Activated naive CD8-positive, alpha-beta T cell treated with anti-CD3 and anti-CD28 coated beads for 36 hours (primary cell): ENCODE data around the gene MICOS13. TPM values are rescaled to one million over a fixed set of nuclear protein-coding genes. Genes with fewer than 3 reads are reported as not detected.

Experiments
- DNase-seq: peaks from one replicate; pipeline ENCODE4 v3.0.0; 2021
- H3K27ac Mint-ChIP-seq: one replicate; pipeline ENCODE4 v1.8.0; 2022; ENCODE audit warnings: mild to moderate bottlenecking, moderate library complexity, mixed read lengths
- H3K27me3 Mint-ChIP-seq: one replicate; pipeline ENCODE4 v1.8.0; 2022; ENCODE audit warnings: mild to moderate bottlenecking, mixed read lengths
- H3K36me3 Mint-ChIP-seq: one replicate; pipeline ENCODE4 v1.8.0; 2021; ENCODE audit warnings: mild to moderate bottlenecking, mixed read lengths
- H3K4me1 Mint-ChIP-seq: one replicate; pipeline ENCODE4 v1.8.0; 2021; ENCODE audit warnings: mixed read lengths
- H3K4me3 Mint-ChIP-seq: one replicate; pipeline ENCODE4 v1.8.0; 2022; ENCODE audit warnings: mild to moderate bottlenecking, moderate library complexity, mixed read lengths
- H3K9me3 Mint-ChIP-seq: one replicate; pipeline ENCODE4 v1.8.0; 2022; ENCODE audit warnings: mixed read lengths
- total RNA-seq, 2 experiments: library from RNA; stranded (reverse); gene quantifications; one replicate each; pipeline ENCODE4 v1.2.3, GENCODE V29; 2021

The MICOS13 gene
- total RNA-seq = 10 to 100 TPM; 44.6 to 53.5 TPM

GRCh38 chr19:5680437-5681368 lies at the start of gene MICOS13, which contains the start of gene HSD11B1L:
Gene MICOS13 (minus strand): TSS chr19:5680516. CDS start chr19:5680486, 30 bp downstream.
Gene HSD11B1L (plus strand): TSS chr19:5681027. CDS start chr19:5684833, 3,806 bp downstream.
- Mint-ChIP-seq H3K27ac (peak within 1 kb of the TSS; percentile 94), H3K4me1 (peaks cover 13% of the 10 kb centered on the region), H3K4me3 (peak within 1 kb of the TSS; percentile 98), H3K27me3 (no peaks in the 10 kb centered on the region), H3K36me3 (peaks cover 5% of the 10 kb centered on the region), H3K9me3 (no peaks in the 10 kb centered on the region)
- DNase-seq = peak; percentile 97

DNA sequence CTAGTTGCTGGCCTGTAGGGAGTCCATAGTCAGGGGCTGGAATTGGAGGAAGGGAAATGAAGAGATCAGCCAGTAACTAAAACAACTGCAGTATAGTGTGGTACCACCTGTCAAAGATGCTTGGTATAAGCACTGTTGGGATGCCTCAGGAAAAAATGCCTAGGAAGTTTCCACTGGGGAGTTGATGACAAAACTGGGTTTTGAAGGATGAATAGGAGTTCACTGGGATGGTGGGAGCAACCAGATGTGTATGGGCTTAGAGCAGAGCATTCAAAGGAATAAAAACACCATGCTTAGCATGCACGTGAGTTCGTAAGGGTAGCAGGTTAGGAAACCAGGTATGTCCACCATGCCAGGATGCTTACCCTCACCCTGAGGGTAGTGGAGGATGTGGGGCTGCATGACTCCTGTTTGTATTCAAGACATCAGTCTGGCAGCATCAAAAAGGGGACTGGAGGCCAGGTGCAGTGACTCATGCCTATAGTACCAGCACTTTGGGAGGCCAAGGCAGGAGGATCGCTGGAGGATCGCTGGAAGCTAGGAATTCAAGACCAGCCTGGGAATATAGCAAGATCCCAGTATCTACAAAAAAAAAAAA lies 47.2 kb upstream of the MICOS13 start:
- Mint-ChIP-seq H3K36me3 (no peaks in the 10 kb centered on the region), H3K27me3 (peaks cover 11% of the 10 kb centered on the region), H3K9me3 (no peaks in the 10 kb centered on the region), H3K4me3 (no peak overlapping the region), H3K27ac (no peak overlapping the region), H3K4me1 (no peaks in the 10 kb centered on the region)
- DNase-seq = no peak

- H3K9me3 Mint-ChIP-seq = no peaks in the 10 kb centered on the region
- H3K27me3 Mint-ChIP-seq = no peaks in the 10 kb centered on the region
- peak within 1 kb of the TSS; percentile 100 for H3K27ac Mint-ChIP-seq
- peaks cover 22% of the 10 kb centered on the region for H3K4me1 Mint-ChIP-seq
- peaks cover 34% of the 10 kb centered on the region for H3K36me3 Mint-ChIP-seq
- DNase-seq = peak; percentile 99
- H3K4me3 Mint-ChIP-seq = peak within 1 kb of the TSS; percentile 98
These were observed 39.9 kb upstream of the MICOS13 start, which contains the start of the genes CATSPERD and LONP1 for GRCh38 chr19:5719961-5720790. Gene CATSPERD (plus strand): TSS chr19:5720637. CDS start chr19:5720738, 101 bp downstream. Gene LONP1 (minus strand): TSS chr19:5720146. CDS start chr19:5720132, 14 bp downstream.

GRCh38 chr19:5719274-5719960 lies 39.1 kb upstream of the MICOS13 start:
- Mint-ChIP-seq H3K4me3 (peak overlapping the region; percentile 98), H3K36me3 (peaks cover 34% of the 10 kb centered on the region), H3K27me3 (no peaks in the 10 kb centered on the region), H3K27ac (peak overlapping the region; percentile 100), H3K4me1 (peaks cover 22% of the 10 kb centered on the region), H3K9me3 (no peaks in the 10 kb centered on the region)
- peak; percentile 50 for DNase-seq

DNA sequence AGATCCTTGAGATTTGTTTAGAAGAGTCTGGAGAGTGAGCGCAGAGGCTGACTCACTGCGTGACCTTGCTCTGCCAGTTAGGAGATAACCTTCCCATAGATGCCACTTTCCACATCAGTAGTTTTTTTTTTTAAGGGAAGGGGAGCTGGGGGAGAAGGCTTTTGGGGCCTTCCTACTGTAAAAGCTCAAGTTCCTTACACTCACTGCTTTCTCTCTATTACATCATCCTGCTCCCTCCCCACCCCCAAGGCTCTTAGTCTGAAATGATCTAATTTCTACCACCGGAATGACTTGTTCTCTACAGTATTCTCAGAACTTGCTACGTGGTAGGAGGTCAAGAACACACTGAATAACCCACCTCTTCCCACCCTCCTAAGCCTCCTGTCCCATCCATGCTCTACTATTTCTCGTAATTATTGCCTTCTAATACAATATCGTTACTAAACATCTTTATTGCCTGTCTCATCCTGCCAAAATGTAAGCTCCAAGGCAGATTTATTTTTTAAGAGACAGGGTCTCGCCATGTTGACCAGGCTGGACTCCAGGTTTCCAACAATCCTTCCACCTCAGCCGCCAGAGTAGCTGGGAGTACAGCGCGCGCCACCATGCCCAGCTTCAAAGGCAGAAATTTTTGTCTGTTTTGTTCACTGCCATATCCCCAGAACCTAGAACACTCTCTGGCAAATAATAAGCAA lies 38.4 kb upstream of the MICOS13 start:
- H3K4me1 Mint-ChIP-seq = peaks cover 26% of the 10 kb centered on the region
- no peaks in the 10 kb centered on the region for H3K9me3 Mint-ChIP-seq
- DNase-seq = peak; percentile 65
- H3K27ac Mint-ChIP-seq = peak overlapping the region; percentile 100
- no peaks in the 10 kb centered on the region for H3K27me3 Mint-ChIP-seq
- peaks cover 38% of the 10 kb centered on the region for H3K36me3 Mint-ChIP-seq
- peak overlapping the region; percentile 98 for H3K4me3 Mint-ChIP-seq

DNA sequence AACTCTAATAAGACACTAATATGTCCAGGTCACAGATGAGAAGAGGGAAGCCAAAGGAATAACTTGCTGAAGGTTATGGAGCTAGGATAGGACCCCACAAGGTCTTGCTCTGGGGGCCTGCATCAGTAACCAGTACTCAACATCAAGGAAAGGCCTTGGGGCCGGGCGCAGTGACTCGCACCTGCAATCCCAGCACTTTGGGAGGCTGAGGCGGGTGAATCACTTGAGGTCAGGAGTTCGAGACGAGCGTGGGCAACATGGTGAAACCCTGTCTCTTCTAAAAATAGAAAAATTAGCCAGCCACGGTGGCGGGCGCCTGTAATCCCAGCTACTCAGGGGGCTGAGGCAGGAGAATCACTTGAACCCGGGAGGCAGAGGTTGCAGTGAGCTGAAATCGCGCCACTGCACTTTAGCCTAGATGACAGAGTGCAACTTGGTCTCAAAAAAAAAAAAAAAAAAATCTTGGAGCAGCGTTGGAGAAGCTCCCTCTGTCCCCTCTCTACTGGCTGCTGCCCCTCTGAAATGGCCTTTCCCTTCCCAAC lies 37.8 kb upstream of the MICOS13 start:
- no peaks in the 10 kb centered on the region for H3K27me3 Mint-ChIP-seq
- H3K9me3 Mint-ChIP-seq = no peaks in the 10 kb centered on the region
- peak overlapping the region; percentile 98 for H3K4me3 Mint-ChIP-seq
- H3K4me1 Mint-ChIP-seq = peaks cover 26% of the 10 kb centered on the region
- peak overlapping the region; percentile 100 for H3K27ac Mint-ChIP-seq
- peak; percentile 71 for DNase-seq
- peaks cover 43% of the 10 kb centered on the region for H3K36me3 Mint-ChIP-seq

DNA sequence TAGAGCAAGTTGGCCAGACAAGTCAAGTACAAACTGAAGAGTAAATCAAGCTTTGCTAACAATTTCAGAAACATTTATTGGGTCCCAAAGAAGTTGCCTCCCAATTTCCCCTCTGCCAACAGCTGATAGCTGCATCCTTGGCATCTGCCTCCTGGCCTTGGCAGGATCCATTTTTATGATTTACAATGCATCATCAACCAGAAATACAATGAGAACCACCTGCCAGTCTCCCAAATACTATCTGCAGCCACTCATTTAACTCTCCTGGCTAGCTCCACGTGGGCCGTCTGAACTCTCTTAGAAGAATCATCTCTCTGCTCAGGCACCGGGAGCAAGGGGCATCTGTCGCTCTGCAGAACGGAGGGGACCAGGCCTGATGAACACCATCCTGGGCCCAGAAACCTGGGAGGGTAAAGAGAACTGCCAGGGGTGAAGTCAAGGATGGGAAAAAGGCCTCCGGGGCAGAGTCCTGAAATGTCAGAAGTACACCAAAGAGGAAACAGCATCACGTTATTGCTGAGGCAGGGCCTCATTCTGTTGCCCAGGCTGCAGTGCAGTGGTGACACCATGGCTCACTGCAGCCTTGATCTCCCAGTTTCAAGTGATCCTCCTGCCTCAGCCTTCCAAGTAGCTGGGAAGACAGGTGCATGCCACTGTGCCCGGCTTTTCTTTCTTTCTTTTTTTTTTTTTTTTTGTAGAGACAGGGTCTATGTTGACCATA lies 37.1 kb upstream of the MICOS13 start:
- Mint-ChIP-seq H3K9me3 (no peaks in the 10 kb centered on the region), H3K4me1 (peaks cover 26% of the 10 kb centered on the region), H3K4me3 (peak overlapping the region; percentile 98), H3K27ac (peak overlapping the region; percentile 100), H3K36me3 (peaks cover 43% of the 10 kb centered on the region), H3K27me3 (no peaks in the 10 kb centered on the region)
- DNase-seq = no peak

DNA sequence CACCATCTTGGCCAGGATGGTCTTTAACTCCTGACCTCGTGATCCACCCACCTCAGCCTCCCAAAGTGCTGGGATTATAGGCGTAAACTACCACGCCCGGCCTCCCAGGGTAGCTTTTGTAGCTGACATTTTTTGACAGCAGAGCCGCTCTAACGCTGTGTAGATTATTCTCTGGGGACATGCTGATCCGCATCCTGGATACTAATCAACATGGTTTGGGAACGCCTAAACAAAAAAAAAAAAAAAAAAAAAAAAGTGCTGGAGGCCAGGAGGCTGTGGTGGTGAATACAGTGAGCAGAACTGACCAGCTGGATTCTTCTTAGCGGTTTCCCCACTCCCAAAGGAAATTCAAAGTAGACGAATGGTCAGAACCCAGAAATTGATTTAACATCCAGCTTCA lies 34.5 kb upstream of the MICOS13 start:
- Mint-ChIP-seq H3K9me3 (no peaks in the 10 kb centered on the region), H3K27ac (no peak overlapping the region), H3K4me3 (no peak overlapping the region), H3K4me1 (peaks cover 22% of the 10 kb centered on the region), H3K36me3 (peaks cover 47% of the 10 kb centered on the region), H3K27me3 (no peaks in the 10 kb centered on the region)
- no peak for DNase-seq

DNA sequence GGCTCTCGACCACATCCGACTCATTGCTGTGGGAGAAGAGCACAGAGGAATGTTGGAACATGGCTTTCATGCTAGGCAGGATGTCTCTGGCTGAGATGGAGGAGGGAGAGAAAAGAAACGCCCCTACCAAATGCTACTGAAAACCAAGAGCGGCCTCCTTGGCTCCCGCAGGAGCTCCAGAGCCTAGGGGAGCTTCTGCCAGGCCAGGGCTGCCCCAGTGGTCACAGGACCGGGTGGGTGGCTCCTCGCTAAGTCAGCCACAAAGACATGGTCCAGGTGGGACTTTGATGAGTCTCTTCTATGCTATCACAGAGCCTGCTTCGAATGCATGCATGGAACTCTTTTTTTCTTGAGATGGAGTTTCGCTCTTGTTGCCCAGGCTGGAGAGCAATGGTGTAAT lies 32.9 kb upstream of the MICOS13 start:
- H3K9me3 Mint-ChIP-seq = no peaks in the 10 kb centered on the region
- no peak overlapping the region for H3K27ac Mint-ChIP-seq
- peaks cover 22% of the 10 kb centered on the region for H3K4me1 Mint-ChIP-seq
- no peaks in the 10 kb centered on the region for H3K27me3 Mint-ChIP-seq
- peaks cover 34% of the 10 kb centered on the region for H3K36me3 Mint-ChIP-seq
- H3K4me3 Mint-ChIP-seq = no peak overlapping the region
- DNase-seq = no peak

- no peak for DNase-seq
- Mint-ChIP-seq H3K4me1 (peaks cover 10% of the 10 kb centered on the region), H3K9me3 (no peaks in the 10 kb centered on the region), H3K27ac (no peak overlapping the region), H3K4me3 (no peak overlapping the region), H3K27me3 (no peaks in the 10 kb centered on the region), H3K36me3 (peaks cover 20% of the 10 kb centered on the region)
These were observed 31.4 kb upstream of the MICOS13 start for GRCh38 chr19:5711713-5712161.

GRCh38 chr19:5711025-5711424 lies 30.7 kb upstream of the MICOS13 start:
- Mint-ChIP-seq H3K36me3 (peaks cover 17% of the 10 kb centered on the region), H3K4me3 (no peak overlapping the region), H3K4me1 (peaks cover 7% of the 10 kb centered on the region), H3K27ac (no peak overlapping the region), H3K9me3 (no peaks in the 10 kb centered on the region), H3K27me3 (no peaks in the 10 kb centered on the region)
- no peak for DNase-seq

DNA sequence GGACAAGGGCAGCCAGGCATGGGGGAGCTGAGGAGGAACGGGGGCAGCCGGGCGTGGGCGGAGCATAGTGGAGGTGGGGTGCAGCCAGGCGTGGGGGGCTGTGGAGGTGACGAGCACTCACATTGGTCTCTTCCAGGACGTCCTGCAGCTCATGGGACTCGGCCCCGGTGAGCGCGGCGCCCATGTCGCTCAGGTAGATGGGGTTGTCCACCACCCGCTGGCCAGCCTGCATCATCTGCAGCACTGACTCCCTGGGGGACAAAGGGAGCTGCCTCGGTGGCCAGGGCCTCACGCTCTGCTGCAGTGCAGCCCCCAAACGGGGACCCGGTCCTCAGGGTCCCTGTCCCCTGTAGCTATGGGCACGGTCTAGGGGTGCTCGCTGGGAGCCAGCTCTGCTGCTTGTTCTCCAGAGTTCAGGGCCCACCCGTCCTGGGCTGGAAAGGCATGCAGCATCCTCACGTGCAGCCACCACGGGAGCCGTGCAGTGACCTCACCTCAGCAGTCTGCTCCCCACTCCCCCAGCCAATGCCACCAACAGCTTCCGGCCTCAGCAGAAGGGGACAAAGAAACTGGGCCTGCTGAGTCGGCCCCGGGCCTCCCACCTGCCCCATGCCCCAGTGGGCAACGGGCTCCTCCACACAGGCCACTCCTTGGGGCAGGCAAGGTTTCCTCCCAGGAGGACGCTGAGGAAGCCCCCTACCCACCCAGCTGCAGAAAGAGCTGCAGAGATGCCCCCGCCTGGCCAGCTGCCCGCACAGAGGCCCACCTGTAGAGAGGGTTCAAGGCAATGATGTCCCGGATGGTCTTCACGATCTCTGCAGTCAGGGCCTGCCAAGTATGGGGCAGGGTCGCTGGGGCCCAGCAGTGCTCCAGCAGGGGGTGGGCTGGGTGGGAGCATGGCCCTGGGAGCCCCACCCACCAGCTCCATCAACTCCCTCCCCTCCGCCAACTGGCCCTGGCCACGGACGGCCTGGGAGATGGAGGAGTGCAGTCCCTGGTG lies 27.6 kb upstream of the MICOS13 start:
- Mint-ChIP-seq H3K9me3 (no peaks in the 10 kb centered on the region), H3K4me3 (no peak overlapping the region), H3K4me1 (no peaks in the 10 kb centered on the region), H3K27ac (no peak overlapping the region), H3K27me3 (no peaks in the 10 kb centered on the region), H3K36me3 (peaks cover 14% of the 10 kb centered on the region)
- DNase-seq = no peak
